Esophagus (tissue), 2 donors: Measurements from ENCODE around the gene CCDC181. TPM values are rescaled to one million over a fixed set of nuclear protein-coding genes. Genes with fewer than 3 reads are reported as not detected.

Source experiments
- H3K27ac ChIP-seq, 2 donors: one replicate each; pipeline ENCODE4 v1.5.1; 2013; ENCODE audit warnings: low read depth in 2 of 2, mild to moderate bottlenecking in 2 of 2, inconsistent platforms in 1 of 2, low read length in 1 of 2, moderate library complexity in 1 of 2
- H3K27me3 ChIP-seq, 2 donors: one replicate each; pipeline ENCODE4 v1.6.1; 2013; ENCODE audit warnings: low read length in 2 of 2, control low read depth in 1 of 2, mild to moderate bottlenecking in 1 of 2; ENCODE audit not compliant: insufficient read depth in 2 of 2, control insufficient read depth in 1 of 2
- H3K36me3 ChIP-seq, 2 donors: one replicate each; pipeline ENCODE4 v1.6.1; 2013; ENCODE audit warnings: low read length in 1 of 2; ENCODE audit not compliant: control insufficient read depth in 2 of 2, insufficient read depth in 2 of 2
- H3K4me1 ChIP-seq, 2 donors: one replicate each; pipeline ENCODE4 v1.6.1; 2013; ENCODE audit warnings: low read length in 1 of 2; ENCODE audit not compliant: control insufficient read depth in 2 of 2, insufficient read depth in 2 of 2
- H3K4me3 ChIP-seq, 2 donors: one replicate each; pipeline ENCODE4 v1.5.1; 2013; ENCODE audit warnings: low read length in 2 of 2, mild to moderate bottlenecking in 2 of 2, low read depth in 1 of 2, moderate library complexity in 1 of 2
- H3K9me3 ChIP-seq, 2 donors: one replicate each; pipeline ENCODE4 v1.6.1; 2013; ENCODE audit warnings: mild to moderate bottlenecking in 2 of 2, low read depth in 1 of 2, low read length in 1 of 2, moderate library complexity in 1 of 2; ENCODE audit not compliant: control insufficient read depth in 2 of 2, insufficient read depth in 1 of 2
- WGBS, 2 donors: extraction: QIAGEN DNeasy Blood & Tissue Kit; methylation state at CpG; one replicate each; pipeline ENCODE4 v1.1.7; 2013; 5-methylcytosine and 5-hydroxymethylcytosine counted together
- polyA plus RNA-seq, 2 donors: library from polyadenylated mRNA; stranded (reverse); fragments of 200-250 nt; gene quantifications; one replicate each; pipeline ENCODE4 v1.2.3, GENCODE V29; 2013
- donor health status: healthy with polysubstance abuse.
- donor health status: Bipolar disorder and iron deficiency.

CCDC181 gene
- under 1 TPM in 1 of 2 donors, not detected in 1; 0.06 TPM for polyA plus RNA-seq

DNA sequence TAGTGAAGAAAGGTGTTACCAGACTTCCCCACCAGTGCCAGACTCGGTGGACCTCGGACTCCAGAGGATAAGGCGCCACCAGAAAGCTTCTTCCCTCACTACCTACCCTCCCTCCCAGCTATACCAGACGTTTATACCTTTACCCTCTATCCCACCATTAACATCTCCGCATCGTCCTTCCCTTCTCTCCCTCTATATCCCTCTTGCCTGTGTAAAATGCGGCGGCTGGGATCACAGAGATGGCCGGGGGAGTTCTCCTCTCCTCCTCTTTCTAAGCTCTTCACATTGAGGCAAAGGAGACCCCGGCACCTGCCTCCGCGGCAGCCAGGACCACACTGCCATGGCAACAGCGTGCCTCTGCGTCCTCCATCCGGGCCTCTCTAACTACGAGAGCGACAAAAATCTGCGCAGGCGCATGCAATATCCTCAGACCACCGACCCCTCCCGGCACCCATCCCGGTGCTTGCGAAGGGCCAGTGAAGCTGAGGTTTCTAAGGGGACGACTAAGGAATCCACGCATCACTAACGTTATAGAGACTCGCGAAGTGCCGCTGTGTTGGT, at the start of gene CCDC181:
CCDC181 (minus strand) TSS at position 394 of the 561 bp plus-strand sequence. CDS start 2,547 bp downstream, outside the sequence.
- no peaks in the 10 kb centered on the region for H3K36me3 ChIP-seq
- H3K27ac ChIP-seq = no peak within 1 kb of the TSS
- peak within 1 kb of the TSS; percentile 25 to 33 for H3K4me3 ChIP-seq
- WGBS, 2 donors = 2 to 3% methylated on average over 29 of the region's 29 CpGs
- no peaks in the 10 kb centered on the region for H3K27me3 ChIP-seq
- H3K4me1 ChIP-seq = no peaks in the 10 kb centered on the region
- H3K9me3 ChIP-seq = no peaks in the 10 kb centered on the region

GRCh38 chr1:169475806-169476387, 48.6 kb upstream of the CCDC181 start:
- Histone ChIP-seq H3K4me3 (no peak overlapping the region), H3K36me3 (peaks cover 0 to 5% of the 10 kb centered on the region in 2 donors), H3K27ac (no peak overlapping the region), H3K27me3 (no peaks in the 10 kb centered on the region), H3K4me1 (no peaks in the 10 kb centered on the region), H3K9me3 (no peaks in the 10 kb centered on the region)
- 80 to 85% methylated on average over 3 of the region's 3 CpGs for WGBS, 2 donors

DNA sequence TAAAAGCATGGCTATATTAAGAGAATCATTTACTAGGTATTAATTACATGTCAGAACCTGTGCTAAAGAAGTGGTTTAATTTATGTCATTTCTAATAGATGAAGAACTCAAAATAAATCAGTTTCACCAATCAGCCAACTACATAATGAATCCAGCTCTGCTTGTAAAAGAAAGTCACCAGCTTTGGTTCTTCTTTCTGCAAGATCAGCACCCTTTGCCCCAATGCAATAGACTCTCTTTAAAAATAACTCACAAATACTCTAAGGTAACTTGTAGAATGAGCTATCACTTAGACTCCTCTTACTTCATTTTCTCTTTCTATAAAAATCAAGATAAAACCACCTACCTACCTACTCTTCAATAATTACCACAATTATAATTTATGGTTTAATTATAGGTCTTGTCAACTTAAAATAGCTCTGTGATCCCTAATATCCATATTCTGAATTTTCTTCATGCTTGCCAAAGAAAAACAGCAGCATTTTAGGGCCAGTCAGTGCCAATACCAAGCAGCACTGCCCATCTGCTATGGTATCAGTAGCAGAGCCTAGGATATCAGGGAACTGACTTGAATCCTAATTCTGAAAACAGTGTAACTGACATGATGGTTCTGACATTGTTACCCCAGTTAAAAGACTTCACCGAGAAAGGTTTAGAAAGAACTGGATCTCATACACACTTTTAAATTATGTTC, 47.2 kb upstream of the CCDC181 start:
- H3K4me1 ChIP-seq = no peaks in the 10 kb centered on the region
- 94 to 98% methylated on average over 1 of the region's 1 CpG for WGBS, 2 donors
- peaks cover 0 to 5% of the 10 kb centered on the region in 2 donors for H3K36me3 ChIP-seq
- no peak overlapping the region for H3K4me3 ChIP-seq
- H3K27me3 ChIP-seq = no peaks in the 10 kb centered on the region
- no peak overlapping the region for H3K27ac ChIP-seq
- no peaks in the 10 kb centered on the region for H3K9me3 ChIP-seq

- Histone ChIP-seq H3K27ac (no peak overlapping the region), H3K36me3 (peaks cover 0 to 5% of the 10 kb centered on the region in 2 donors), H3K27me3 (no peaks in the 10 kb centered on the region), H3K4me3 (no peak overlapping the region), H3K9me3 (no peaks in the 10 kb centered on the region), H3K4me1 (no peaks in the 10 kb centered on the region)
- 75 to 84% methylated on average over 5 of the region's 5 CpGs for WGBS, 2 donors
Observed at GRCh38 chr1:169473347-169473746, 46.1 kb upstream of the CCDC181 start.

DNA sequence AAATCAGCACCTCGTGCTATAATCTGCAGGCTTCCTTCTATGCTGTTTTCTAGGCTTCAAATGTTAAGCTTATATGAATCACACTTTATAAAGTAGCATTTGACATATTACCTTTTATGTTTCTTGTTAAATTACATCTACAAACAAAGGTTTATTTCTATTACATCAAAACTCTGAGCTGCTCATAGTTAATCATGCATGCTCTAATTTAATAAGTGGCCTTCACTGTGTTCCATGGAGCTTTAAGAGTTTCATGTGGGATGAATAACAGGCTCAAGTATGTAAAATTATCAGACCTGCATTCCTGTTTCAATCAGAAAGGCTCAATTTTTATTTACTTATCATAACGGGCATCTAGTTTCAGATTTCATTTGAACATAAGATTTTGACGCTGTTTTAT, 45.5 kb upstream of the CCDC181 start:
- Histone ChIP-seq H3K9me3 (no peaks in the 10 kb centered on the region), H3K36me3 (peaks cover 0 to 6% of the 10 kb centered on the region in 2 donors), H3K27ac (no peak overlapping the region), H3K27me3 (no peaks in the 10 kb centered on the region), H3K4me1 (no peaks in the 10 kb centered on the region), H3K4me3 (no peak overlapping the region)
- 84 to 88% methylated on average over 3 of the region's 3 CpGs for WGBS, 2 donors

- Histone ChIP-seq H3K4me3 (no peak overlapping the region), H3K36me3 (peaks cover 2% of the 10 kb centered on the region in 2 donors)
Observed at GRCh38 chr1:169468982-169469381, 41.7 kb upstream of the CCDC181 start.

GRCh38 chr1:169466259-169467230, 39.3 kb upstream of the CCDC181 start:
- Histone ChIP-seq H3K27ac (no peak overlapping the region), H3K36me3 (peaks cover 2% of the 10 kb centered on the region in 2 donors), H3K27me3 (no peaks in the 10 kb centered on the region), H3K4me3 (no peak overlapping the region), H3K9me3 (no peaks in the 10 kb centered on the region), H3K4me1 (no peaks in the 10 kb centered on the region)
- 74 to 77% methylated on average over 8 of the region's 8 CpGs for WGBS, 2 donors

More at GRCh38 chr1:169468982-169469381, 41.7 kb upstream of the CCDC181 start:
- Histone ChIP-seq H3K27me3 (no peaks in the 10 kb centered on the region), H3K4me1 (no peaks in the 10 kb centered on the region), H3K27ac (no peak overlapping the region), H3K9me3 (no peaks in the 10 kb centered on the region)

DNA sequence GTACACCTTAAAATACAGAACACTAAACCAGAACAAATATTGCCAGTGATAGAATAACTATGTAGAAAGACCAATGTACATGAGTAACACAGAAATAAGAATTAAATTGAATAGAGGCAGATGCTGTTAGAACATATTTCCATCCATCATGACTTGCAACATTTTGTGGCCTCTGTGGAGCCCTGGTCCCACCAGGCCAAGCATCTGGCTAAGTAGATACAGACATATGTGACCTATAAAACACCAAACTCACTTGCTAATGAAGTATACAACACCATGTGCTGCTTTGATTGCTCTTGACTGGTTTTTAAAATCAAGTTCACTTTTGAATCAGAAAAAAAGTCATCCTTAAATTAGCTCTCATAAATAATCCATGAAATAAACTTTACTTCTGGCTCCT, 38.0 kb upstream of the CCDC181 start:
- peaks cover 2% of the 10 kb centered on the region in 2 donors for H3K36me3 ChIP-seq
- H3K27me3 ChIP-seq = no peaks in the 10 kb centered on the region
- peaks cover 0 to 4% of the 10 kb centered on the region in 2 donors for H3K4me1 ChIP-seq
- no peaks in the 10 kb centered on the region for H3K9me3 ChIP-seq
- H3K4me3 ChIP-seq = no peak overlapping the region
- no peak overlapping the region for H3K27ac ChIP-seq

DNA sequence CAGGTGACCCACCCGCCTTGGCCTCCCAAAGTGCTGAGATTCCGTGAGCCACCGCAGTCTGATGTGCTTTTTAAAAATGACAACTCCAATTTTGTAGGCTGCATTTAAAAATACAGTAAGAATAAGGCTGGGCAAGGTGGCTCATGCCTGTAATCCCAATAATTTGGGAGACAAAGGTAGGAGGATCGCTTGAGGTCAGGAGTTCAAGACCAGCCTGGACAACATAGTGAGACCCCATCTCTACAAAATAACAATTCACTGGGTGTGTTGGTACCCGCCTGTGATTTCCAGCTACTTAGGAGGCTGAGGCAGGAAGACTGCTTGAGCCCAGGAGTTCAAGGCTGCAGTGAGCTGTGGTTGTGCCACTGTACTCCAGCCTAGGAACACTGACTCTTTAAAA, 35.1 kb upstream of the CCDC181 start:
- no peak overlapping the region for H3K4me3 ChIP-seq
- no peaks in the 10 kb centered on the region for H3K27me3 ChIP-seq
- peaks cover 0 to 6% of the 10 kb centered on the region in 2 donors for H3K4me1 ChIP-seq
- H3K27ac ChIP-seq = no peak overlapping the region
- H3K9me3 ChIP-seq = no peaks in the 10 kb centered on the region
- 96 to 97% methylated on average over 5 of the region's 5 CpGs for WGBS, 2 donors
- H3K36me3 ChIP-seq = peaks cover 0 to 2% of the 10 kb centered on the region in 2 donors
